ENCODE results near the gene SMIM1. TPM values are rescaled to one million over a fixed set of nuclear protein-coding genes. Genes with fewer than 3 reads are reported as not detected.

The SMIM1 gene
- total and polyA plus RNA-seq, 2 of the 4 experiments (the other 2 are of a cell fraction), result 0.90 to 3.4 TPM

GRCh38 chr1:3753656-3754454 lies 18.7 kb upstream of the SMIM1 start:
- no peak overlapping the region for H3K4me3 ChIP-seq (ENCODE audit: insufficient read depth, low read depth, low read length)
- no peak overlapping the region for H3K14ac ChIP-seq (replicated peaks; ENCODE audit: low read depth, low read length)
- H3K79me1 ChIP-seq (ENCODE audit: low read depth in 1 of 2, low read length in 2 of 2), result no peaks in the 10 kb centered on the region
- no peak overlapping the region for H2AK5ac ChIP-seq (ENCODE audit: low read depth, low read length)
- H2AFZ ChIP-seq (replicated peaks; ENCODE audit: low read length, poor library complexity), result no peak overlapping the region
- no peaks in the 10 kb centered on the region for H4K20me1 ChIP-seq (ENCODE audit: insufficient read depth, low read length)
- no peak overlapping the region for H2BK20ac ChIP-seq (ENCODE audit: low read depth, low read length)
- intact Hi-C loops (cut with micrococcal nuclease) (no loop called here), in situ Hi-C loops (cut with MboI; ENCODE audit: low sequenced_read_pairs) (no loop called here), dilution Hi-C loops (cut with HindIII; ENCODE audit: low sequenced_read_pairs, unreplicated experiment) (no loop called here)
- no peak overlapping the region for H4K91ac ChIP-seq (ENCODE audit: insufficient read depth, low read depth, low read length)
- no peak overlapping the region for H3K27ac ChIP-seq (ENCODE audit: insufficient read depth, low read length)
- H3K9ac ChIP-seq (ENCODE audit: low read depth, low read length), result no peak overlapping the region
- no peaks in the 10 kb centered on the region for H3K4me1 ChIP-seq (ENCODE audit: control insufficient read depth, insufficient read depth, low read length)
- H2AK9ac ChIP-seq (replicated peaks; ENCODE audit: low read depth, low read length, poor library complexity), result no peak overlapping the region
- DNase-seq (no peak), ATAC-seq (ENCODE audit: low read depth) (no peak)
- no peak overlapping the region for H3K56ac ChIP-seq (ENCODE audit: extremely low read depth, insufficient read depth, low read length)
- ChIA-PET POLR2A (ENCODE audit: unreplicated experiment) (no interaction called here), CTCF (no interaction called here)
- WGBS, 2 experiments (ENCODE audit: extremely low coverage in 2 of 2, insufficient read length in 1 of 2), result 70% methylated on average over 8 of the region's 20 CpGs; no CpG with 5 or more reads in 1 of the 2 experiments
- no peak for TF ChIP-seq SMC3 (IDR thresholded peaks at IDR 0.05; ENCODE audit: low read depth, low read length)
- TF ChIP-seq, protein P1, sequence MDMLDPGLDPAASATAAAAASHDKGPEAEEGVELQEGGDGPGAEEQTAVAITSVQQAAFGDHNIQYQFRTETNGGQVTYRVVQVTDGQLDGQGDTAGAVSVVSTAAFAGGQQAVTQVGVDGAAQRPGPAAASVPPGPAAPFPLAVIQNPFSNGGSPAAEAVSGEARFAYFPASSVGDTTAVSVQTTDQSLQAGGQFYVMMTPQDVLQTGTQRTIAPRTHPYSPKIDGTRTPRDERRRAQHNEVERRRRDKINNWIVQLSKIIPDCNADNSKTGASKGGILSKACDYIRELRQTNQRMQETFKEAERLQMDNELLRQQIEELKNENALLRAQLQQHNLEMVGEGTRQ (IDR thresholded peaks at IDR 0.05; ENCODE audit: low read depth, low read length), result no peak
- TF ChIP-seq, protein P2, sequence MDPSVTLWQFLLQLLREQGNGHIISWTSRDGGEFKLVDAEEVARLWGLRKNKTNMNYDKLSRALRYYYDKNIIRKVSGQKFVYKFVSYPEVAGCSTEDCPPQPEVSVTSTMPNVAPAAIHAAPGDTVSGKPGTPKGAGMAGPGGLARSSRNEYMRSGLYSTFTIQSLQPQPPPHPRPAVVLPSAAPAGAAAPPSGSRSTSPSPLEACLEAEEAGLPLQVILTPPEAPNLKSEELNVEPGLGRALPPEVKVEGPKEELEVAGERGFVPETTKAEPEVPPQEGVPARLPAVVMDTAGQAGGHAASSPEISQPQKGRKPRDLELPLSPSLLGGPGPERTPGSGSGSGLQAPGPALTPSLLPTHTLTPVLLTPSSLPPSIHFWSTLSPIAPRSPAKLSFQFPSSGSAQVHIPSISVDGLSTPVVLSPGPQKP (IDR thresholded peaks at IDR 0.05; ENCODE audit: borderline replicate concordance, low read depth, low read length), result no peak
- no peak for TF ChIP-seq CHD1 (IDR thresholded peaks at IDR 0.05; ENCODE audit: low read depth, low read length)
- no peak for TF ChIP-seq RCOR1 (IDR thresholded peaks at IDR 0.05; ENCODE audit: insufficient replicate concordance, low read length)
- TF ChIP-seq RFX5 (IDR thresholded peaks at IDR 0.05; ENCODE audit: low read depth, low read length), result no peak
- no TSS peak for BruUV-seq (replicated peaks)
- no peak overlapping the region for H2BK5ac ChIP-seq (ENCODE audit: low read depth, low read length, poor library complexity, severe bottlenecking)
- no peak overlapping the region for H3K23ac ChIP-seq (ENCODE audit: low read depth, low read length)
- no peak overlapping the region for H4K8ac ChIP-seq (ENCODE audit: low read depth in 2 of 2, low read length in 2 of 2)
- H2BK15ac ChIP-seq (ENCODE audit: low read depth, low read length), result no peak overlapping the region
- H3K4me2 ChIP-seq (ENCODE audit: low read depth, low read length), result no peak overlapping the region
- H3K18ac ChIP-seq (ENCODE audit: low read depth, low read length), result no peak overlapping the region
- no peaks in the 10 kb centered on the region for H3K9me3 ChIP-seq (ENCODE audit: control insufficient read depth, insufficient read depth, low read length)
- H4K5ac ChIP-seq (ENCODE audit: low read depth, low read length), result no peak overlapping the region
- no peaks in the 10 kb centered on the region for H3K36me3 ChIP-seq (ENCODE audit: control insufficient read depth, insufficient read depth, low read length)
- no peak overlapping the region for H2BK120ac ChIP-seq (ENCODE audit: low read depth, low read length)
- H3K27me3 ChIP-seq (ENCODE audit: control insufficient read depth, insufficient read depth, low read length), result peaks cover 36% of the 10 kb centered on the region
- no peaks in the 10 kb centered on the region for H3K9me1 ChIP-seq (ENCODE audit: insufficient read depth, low read length)
- no peak overlapping the region for H3K4ac ChIP-seq (ENCODE audit: low read depth, low read length)
